T-helper 2 cell (primary cell): ENCODE measurements around the gene PCDHGB4.
"Not testable (repeated sequence)": the region's sequence is repeated elsewhere in the genome, so short reads cannot be mapped to it uniquely, and the experiment has no call there.

ENCODE experiments used
- DNase-seq, 5 experiments: peaks; one replicate each; pipeline versions ENCODE4 v3.0.0 to v3.0.0-alpha.2; 2012 to 2022
- total RNA-seq, 2 donors: gene quantifications; one replicate each; lab custom pipeline; 2026; lab: John Stamatoyannopoulos, UW

PCDHGB4 gene
- 0.07 to 0.31 reads per million in 2 donors for total RNA-seq

- peak in 1 of 5 experiments; percentile 30 for DNase-seq
Measured at GRCh38 chr5:141387557-141388311, at the start of gene PCDHGB4. TSS of gene PCDHGB4 (plus strand) at chr5:141387698. CDS start at chr5:141387885, 187 bp downstream.

DNA sequence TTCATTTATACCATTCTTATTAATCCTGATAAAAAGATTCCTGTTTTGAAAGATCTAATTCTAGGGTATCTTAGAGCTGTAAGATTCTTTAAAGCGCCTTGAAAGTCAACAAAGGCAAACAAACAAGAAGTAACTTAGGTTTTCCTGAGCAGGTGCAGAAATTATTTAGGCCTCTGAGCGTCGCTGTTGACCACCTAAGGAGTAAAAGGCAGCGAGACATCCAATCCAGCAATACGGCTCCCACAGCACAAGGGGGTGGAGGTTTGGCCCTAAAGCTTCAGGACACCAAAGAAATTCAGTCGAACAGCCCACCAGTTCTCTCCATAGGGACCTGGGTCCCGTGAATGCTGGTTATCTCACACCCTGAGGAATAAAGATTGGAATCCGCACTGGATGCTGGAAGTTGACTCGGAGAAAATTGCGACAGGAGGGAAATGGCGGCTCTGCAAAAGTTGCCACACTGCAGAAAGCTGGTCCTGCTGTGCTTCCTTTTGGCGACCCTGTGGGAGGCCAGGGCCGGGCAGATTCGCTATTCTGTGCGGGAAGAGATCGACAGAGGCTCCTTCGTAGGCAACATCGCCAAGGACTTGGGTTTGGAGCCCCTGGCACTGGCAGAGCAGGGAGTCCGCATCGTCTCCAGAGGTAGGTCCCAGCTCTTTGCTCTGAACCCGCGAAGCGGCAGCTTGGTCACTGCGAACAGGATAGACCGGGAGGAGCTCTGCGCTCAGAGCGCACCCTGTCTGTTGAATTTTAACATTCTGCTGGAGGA is 48.8 kb upstream of the PCDHGB4 start, which contains the start of gene PCDHGA2:
Gene PCDHGA2 (plus strand): TSS at position 223 of the 769 bp plus-strand sequence.
- DNase-seq: peak in 1 of 5 experiments; percentile 24

DNA sequence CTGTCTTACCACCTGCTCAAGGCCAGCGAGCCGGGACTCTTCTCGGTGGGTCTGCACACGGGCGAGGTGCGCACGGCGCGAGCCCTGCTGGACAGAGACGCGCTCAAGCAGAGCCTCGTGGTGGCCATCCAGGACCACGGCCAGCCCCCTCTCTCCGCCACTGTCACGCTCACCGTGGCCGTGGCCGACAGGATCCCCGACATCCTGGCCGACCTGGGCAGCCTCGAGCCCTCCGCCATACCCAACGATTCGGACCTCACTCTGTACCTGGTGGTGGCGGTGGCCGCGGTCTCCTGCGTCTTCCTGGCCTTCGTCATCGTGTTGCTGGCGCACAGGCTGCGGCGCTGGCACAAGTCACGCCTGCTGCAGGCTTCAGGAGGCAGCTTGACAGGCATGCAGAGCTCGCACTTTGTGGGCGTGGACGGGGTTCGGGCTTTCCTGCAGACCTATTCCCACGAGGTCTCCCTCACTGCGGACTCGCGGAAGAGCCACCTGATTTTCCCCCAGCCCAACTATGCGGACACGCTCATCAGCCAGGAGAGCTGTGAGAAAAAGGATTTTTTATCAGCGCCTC is 46.6 kb upstream of the PCDHGB4 start:
- not testable (repeated sequence) for DNase-seq

- no peak for DNase-seq
Measured at GRCh38 chr5:141342773-141343172, 44.7 kb upstream of the PCDHGB4 start.

DNA sequence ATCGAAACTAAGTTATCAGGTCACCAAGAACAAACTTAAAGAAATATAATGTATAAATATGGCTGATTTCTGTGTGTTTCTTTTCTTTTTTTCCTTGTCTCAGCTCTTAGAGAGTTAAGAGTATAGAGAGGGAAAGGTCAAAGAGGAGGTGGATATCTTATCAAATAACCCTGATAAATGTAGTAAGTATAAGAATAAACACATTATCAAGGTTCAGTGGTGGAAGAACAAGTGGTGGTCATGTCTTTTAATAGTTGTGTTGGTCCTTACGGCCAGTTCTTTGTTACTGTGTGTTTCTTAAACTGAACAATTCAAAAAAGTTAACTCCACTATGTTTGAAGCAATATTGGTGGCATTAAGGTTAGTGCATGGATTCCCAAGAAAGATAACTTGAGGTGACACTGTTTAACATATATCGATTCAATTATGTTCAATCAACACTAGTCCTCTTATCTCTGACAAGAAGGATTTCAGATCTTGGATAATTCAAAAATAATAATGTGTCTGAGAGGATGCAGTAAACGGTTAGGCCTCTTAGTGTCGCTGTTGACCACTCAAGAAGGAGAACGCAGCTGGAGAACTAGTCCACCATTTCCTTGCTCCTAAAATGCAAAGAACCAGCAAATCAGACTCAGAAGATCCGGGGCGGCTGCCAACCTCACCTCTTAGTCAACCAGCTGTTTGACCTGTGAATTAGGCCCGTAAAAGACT is 44.1 kb upstream of the PCDHGB4 start, which contains the start of gene PCDHGA3:
Gene PCDHGA3 (plus strand): TSS at position 588 of the 711 bp plus-strand sequence. CDS start 205 bp downstream, outside the sequence.
- DNase-seq: peak in 1 of 5 experiments; percentile 38

DNA sequence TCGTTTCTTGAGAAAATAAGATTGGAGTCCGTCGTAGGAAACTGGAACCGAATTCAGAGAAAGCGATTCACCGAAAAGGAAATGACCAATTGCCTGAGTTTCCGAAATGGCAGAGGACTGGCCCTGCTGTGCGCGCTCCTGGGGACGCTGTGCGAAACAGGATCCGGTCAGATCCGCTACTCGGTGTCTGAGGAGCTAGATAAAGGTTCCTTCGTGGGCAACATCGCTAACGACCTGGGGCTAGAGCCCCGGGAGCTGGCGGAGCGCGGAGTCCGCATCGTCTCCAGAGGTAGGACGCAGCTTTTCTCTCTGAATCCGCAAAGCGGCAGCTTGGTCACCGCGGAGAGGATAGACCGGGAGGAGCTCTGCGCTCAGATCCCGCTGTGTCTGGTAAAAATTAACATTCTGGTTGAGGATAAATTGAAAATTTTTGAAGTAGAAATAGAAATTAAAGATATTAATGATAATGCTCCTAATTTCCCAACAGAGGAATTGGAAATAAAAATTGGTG is 43.5 kb upstream of the PCDHGB4 start:
- DNase-seq: no peak

DNA sequence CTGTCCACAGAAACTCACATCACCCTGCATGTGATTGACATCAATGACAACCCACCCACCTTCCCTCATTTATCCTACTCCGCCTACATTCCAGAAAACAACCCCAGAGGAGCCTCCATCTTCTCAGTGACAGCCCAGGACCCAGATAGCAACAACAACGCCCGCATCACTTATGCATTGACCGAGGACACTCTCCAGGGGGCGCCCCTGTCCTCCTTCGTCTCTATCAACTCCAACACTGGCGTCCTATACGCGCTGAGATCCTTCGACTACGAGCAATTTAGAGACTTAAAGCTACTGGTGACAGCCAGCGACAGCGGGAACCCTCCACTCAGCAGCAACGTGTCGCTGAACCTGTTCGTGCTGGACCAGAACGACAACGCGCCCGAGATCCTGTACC is 42.2 kb upstream of the PCDHGB4 start:
- no peak for DNase-seq

DNA sequence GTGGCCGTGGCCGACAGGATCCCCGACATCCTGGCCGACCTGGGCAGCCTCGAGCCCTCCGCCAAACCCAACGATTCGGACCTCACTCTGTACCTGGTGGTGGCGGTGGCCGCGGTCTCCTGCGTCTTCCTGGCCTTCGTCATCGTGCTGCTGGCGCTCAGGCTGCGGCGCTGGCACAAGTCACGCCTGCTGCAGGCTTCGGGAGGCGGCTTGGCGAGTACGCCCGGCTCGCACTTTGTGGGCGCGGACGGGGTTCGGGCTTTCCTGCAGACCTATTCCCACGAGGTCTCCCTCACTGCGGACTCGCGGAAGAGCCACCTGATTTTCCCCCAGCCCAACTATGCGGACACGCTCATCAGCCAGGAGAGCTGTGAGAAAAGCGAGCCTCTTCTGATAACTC is 41.5 kb upstream of the PCDHGB4 start:
- DNase-seq: not testable (repeated sequence)

DNA sequence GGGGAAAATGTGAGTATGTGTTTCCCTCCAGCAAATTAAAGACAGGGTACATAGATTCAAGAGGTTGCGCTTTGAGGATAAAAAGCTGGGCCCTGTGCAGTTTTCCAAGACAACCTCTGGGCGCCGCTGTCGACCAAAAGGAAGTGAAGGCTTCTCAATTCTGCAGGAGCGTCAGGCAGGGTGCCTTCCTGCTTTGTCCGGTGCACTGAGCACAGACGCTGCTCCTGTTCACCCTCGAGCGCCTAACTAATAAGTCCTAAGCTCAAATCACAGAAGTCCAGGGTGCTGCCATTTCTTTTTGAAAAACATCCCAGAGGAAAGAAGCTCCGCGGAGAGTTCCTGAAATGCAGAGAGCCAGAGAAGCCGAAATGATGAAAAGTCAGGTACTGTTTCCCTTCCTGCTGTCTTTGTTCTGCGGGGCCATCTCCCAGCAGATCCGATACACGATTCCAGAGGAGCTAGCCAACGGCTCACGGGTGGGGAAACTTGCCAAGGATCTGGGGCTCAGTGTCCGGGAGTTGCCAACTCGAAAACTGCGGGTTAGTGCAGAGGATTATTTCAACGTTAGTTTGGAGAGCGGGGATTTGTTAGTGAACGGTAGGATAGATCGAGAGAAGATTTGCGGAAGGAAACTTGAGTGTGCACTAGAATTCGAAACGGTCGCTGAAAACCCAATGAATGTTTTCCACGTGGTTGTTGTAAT is 37.4 kb upstream of the PCDHGB4 start, which contains the start of gene PCDHGB1:
Gene PCDHGB1 (plus strand): TSS at position 183 of the 703 bp plus-strand sequence. CDS start 162 bp downstream, at position 345.
- DNase-seq: peak in 2 of 5 experiments; percentile 17 to 45

- DNase-seq: no peak
Measured at GRCh38 chr5:141351591-141351990, 35.9 kb upstream of the PCDHGB4 start.

- no peak for DNase-seq
Measured at GRCh38 chr5:141354900-141355469, 32.5 kb upstream of the PCDHGB4 start, which contains the start of gene PCDHGA4. TSS of gene PCDHGA4 (plus strand) at chr5:141355021. CDS start at chr5:141355108, 87 bp downstream.

DNA sequence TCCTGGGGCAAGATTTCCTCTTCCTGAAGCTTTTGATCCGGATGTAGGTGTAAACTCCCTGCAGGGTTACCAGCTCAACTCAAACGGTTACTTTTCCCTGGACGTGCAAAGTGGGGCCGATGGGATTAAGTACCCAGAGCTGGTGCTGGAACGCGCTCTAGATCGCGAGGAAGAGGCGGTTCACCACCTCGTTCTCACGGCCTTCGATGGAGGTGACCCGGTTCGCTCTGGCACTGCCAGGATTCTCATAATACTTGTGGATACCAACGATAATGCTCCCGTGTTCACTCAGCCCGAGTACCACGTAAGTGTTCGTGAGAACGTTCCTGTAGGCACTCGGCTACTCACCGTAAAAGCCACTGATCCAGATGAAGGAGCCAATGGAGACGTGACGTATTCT is 31.9 kb upstream of the PCDHGB4 start:
- DNase-seq: no peak

GRCh38 chr5:141356133-141356532 is 31.4 kb upstream of the PCDHGB4 start:
- no peak for DNase-seq

DNA sequence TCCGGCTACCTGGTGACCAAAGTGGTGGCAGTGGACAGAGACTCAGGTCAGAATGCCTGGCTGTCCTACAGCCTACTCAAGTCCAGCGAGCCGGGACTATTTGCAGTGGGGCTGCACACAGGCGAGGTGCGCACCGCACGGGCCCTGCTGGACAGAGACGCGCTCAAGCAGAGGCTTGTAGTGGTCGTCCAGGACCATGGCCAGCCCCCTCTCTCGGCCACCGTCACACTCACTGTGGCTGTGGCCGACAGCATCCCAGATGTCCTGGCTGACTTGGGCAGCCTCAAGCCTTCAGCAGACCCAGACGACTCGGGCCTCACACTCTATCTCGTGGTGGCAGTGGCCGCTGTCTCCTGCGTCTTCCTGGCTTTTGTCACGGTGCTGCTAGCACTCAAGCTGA is 30.5 kb upstream of the PCDHGB4 start:
- DNase-seq: no peak

DNA sequence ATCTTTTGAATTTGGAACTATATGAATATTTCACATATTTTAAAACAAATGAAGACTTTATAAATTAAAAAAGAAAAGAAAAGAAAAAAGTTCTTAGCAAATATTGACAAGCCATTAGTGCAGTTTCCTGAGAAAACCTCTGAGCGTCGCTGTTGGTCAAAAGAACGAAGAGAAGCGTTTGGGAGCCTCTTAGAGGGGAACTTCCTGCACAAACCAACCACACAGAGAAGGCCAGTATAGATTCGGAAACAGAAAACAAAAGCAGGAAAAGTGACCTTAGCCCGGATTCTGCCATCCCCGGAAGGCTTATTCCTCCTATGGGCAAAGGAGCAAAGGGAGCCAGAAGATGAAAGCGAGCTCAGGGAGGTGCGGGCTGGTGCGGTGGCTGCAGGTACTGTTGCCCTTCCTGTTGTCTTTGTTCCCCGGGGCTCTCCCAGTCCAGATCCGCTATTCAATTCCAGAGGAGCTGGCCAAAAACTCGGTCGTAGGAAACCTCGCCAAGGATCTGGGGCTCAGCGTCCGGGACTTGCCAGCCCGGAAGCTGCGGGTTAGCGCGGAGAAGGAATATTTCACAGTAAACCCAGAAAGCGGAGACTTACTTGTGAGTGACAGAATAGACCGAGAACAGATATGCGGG is 27.6 kb upstream of the PCDHGB4 start, which contains the start of gene PCDHGB2:
Gene PCDHGB2 (plus strand): TSS at position 205 of the 637 bp plus-strand sequence. CDS start 142 bp downstream, at position 347.
- peak in 2 of 5 experiments; percentile 3 to 25 for DNase-seq

- no peak for DNase-seq
Measured at GRCh38 chr5:141360685-141361084, 26.8 kb upstream of the PCDHGB4 start.

GRCh38 chr5:141362719-141363118 is 24.8 kb upstream of the PCDHGB4 start:
- no peak for DNase-seq

DNA sequence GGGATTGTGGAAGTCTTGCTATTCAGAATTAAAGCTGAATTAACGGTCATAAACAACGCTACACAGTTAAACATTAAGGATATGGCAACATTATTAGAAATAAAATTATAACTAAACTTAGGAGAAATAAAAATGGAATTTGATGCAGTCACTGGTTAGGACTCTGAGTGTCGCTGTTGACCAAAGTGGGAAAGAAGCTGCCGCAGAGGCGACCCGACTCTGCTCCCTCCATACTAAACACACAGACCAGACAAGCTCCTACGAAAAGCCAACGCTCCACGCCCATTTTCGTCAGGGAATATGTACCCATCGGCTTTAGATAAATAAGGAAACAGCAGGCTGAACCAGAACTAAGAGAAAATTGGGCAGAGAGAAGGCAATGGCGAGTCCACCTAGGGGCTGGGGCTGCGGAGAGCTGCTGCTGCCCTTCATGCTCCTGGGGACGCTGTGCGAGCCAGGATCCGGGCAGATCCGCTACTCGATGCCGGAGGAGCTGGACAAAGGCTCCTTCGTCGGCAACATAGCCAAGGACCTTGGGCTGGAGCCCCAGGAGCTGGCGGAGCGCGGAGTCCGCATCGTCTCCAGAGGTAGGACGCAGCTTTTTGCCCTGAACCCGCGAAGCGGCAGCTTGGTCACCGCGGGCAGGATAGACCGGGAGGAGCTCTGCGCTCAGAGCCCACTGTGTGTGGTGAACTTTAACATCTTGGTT is 23.4 kb upstream of the PCDHGB4 start, which contains the start of gene PCDHGA5:
Gene PCDHGA5 (plus strand): TSS at position 211 of the 709 bp plus-strand sequence. CDS start 169 bp downstream, at position 380.
- DNase-seq: no peak
